ENCODE measurements around the gene PYGL. TPM values are rescaled to one million over a fixed set of nuclear protein-coding genes. Genes with fewer than 3 reads are reported as not detected.
"Not testable (repeated sequence)": the region's sequence is repeated elsewhere in the genome, so short reads cannot be mapped to it uniquely, and the experiment has no call there.

The PYGL gene
- total RNA-seq = 9.4 TPM

DNA sequence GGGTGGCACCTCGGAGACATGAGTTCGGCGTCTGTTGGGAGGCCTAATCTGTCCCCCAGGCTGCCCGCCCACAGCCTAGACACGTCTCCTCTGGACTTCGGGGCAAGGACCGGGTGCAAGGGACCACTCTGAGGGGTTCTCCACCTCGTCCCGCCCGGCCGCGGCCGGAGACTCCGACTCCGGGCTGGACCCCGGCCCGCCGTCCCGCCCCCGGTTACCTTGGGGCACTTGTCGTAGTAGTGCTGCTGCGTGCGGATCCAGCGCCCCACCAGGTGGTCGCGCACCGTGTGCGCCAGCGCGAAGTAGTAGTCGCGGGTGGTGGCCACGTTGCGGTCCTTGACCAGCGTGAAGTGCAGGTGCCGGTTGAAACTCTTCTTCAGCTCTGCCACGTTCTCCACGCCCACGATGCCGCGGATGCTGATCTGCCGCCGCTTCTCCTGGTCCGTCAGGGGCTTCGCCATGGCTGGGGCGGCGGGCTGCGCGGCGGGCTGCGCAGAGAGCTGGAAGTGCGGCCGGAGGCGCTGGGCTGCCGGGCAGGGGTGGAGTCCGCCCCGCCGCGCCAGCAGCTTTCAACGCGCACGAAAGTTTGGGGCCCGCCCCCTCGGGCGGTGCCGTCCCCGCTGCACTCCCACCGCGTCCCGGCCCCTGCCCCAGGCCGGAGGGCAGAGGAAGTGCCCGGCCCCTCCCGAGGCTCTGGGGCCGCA is at the start of gene PYGL:
PYGL (minus strand) TSS at position 541 of the 704 bp plus-strand sequence; CDS start at position 461, 80 bp downstream.
- DNase-seq = no peak

- DNase-seq = no peak
These were observed 41.6 kb upstream of the PYGL start for GRCh38 chr14:50985859-50986331.

DNA sequence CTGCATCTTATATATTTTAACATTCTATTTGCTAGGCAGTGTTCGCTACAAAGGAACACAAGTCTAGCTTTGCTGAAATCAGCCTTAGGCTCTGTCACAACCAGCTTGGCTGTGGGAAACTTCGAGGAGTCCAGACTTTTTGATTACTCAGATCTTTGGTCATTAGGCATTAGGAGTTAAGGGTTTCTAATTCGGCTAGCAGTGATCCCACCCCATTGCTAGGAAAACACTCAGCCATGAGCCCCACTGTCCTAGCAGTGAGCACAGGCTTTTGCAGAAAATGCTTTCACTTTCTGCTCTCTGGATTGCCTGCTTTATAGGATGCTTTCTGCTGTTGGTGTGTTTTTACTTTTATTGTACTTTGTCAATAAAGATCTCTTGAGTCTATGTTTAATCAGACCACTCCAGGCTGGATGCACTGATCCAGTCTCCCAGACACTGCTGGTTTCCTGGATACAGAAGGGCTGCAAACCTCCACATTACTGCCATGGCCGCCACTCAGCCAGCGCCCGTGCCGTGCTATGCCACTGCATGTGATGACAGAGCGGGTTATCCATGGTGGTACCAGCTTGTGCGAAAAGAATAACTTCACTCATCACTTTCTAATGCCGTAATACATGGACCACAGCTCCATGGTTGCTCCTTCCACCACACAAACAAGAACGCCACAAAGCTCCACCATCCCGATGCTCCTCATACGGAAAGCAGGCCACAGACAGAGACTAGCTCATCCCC is 41.0 kb upstream of the PYGL start:
- no peak for DNase-seq

DNA sequence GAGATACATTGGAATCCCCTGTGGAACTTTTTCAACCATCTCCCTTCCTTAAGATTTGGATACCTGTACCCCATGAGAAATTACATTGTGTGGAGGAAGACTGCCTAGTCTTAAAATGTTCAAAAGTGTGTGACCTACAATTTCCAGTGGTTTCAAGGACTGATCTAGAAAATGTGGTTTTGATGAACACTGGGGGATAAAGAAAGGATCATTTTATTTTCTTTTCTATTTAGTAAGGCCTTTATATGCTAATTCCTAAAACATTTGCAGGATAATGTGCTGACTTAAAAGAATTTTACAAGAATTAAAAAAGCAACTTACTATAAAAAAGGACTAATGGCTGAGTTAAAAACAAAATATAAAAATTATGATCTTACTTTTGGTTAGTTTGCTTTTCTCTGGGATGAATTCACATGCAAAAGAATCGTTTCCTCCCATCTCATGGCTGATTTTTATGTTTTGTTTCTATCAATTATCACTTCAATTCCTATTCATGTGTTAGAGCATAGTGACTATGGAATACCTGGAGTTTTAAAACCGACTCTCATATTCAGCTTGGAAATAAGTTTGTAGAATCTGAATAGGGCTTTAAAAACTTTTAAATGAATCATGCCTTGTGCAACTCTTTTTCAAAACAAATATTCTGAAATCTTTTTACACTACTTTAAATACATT is 39.9 kb upstream of the PYGL start:
- no peak for DNase-seq

DNA sequence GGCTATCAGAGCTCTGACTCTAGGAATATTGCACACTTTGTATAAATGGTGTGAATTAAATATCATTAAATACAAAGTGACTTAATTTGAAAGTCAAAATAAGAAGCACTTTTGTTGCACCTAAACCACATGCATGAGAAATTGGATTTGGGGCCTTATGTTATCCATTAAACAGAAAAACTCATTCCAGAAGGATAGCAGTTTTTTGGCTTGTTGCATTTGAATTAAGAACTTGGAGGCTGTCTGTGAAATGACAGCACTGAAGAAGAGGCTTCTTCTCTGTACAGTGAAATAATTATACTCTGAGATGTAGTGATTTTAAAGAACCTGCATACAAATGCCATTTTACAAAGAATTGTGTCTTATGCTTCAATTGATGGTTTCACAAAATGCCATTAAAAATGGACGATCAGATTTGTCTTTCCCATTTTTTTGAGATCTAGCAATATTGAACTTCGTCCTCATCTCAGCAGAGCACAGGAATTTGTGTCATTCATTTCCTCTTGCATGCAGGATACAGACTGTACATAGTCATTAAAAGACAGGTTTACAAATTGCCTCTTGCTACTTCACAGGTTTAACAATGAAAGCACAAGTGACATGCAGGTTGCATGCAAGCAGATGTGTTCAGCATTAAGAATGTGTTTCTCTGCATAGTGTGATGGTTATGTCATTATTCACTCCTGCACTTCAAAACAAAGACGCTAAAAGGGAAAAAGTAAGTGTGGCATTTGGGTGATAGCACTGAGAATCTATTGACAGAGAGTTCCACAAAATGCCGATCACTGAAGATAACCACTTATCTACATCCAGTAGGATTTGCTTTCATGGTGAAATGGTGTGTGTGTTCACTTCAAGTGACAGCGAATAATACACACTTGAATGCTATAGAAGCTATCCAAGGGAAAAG is 35.9 kb upstream of the PYGL start:
- DNase-seq = no peak

- no peak for DNase-seq
These were observed 34.6 kb upstream of the PYGL start for GRCh38 chr14:50978888-50979287.

GRCh38 chr14:50978529-50978871 is 34.2 kb upstream of the PYGL start:
- no peak for DNase-seq

DNA sequence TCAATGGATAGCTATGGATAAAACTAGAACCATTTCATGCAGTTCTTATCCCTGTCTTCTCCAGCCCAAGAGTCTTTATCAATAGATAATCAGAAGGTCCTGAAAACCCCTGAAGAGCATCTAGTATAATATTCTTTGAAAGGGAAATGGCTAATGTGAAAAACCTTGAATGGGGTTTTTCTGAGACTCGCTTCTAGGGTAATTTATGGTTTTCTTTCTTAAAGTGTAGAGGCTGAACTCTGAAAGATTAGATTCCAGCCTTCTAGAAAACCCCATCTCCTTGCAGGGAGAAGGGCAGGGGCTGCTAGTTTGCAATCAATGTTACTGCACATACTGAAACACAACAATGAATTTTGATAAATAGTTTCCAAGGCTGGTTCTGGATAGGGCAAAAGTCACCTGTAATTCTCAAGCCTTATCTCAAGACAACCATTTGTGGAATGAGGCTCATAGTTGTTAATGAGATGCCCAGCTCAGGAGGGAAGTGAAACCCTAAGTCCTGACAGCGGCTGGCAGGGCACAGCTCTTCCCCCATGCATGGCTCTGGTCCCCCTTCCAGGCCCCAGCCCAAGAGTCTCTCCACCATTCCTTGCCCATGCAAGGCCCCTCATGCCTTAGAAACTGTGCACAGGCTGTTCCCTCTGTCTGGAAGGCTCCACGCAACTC is 33.7 kb upstream of the PYGL start:
- no peak for DNase-seq

- peak; percentile 31 for DNase-seq
These were observed 29.8 kb upstream of the PYGL start for GRCh38 chr14:50974118-50974517.

DNA sequence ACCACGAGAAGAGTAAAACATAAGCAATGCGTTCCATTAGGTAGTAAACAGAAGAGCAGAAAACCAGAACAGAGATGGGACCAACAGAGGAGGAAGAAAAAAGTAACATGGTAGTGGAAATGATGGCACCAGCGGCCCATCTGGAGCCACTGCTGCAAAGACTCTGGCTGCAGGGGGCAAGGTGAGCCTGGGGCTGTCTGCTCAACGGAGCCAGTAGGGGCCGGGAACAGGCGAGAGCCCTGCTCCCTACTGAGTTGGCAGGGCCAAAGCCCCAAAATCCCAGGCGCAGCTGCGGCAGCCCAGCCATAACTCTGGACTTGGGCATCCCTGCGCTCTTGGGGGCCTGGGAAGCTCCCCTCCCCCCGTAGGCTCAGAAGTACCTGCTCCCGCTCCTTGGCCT is 28.5 kb upstream of the PYGL start:
- no peak for DNase-seq

GRCh38 chr14:50970886-50971781 is 26.9 kb upstream of the PYGL start:
- no peak for DNase-seq

GRCh38 chr14:50967790-50968189 is 23.5 kb upstream of the PYGL start:
- no peak for DNase-seq

DNA sequence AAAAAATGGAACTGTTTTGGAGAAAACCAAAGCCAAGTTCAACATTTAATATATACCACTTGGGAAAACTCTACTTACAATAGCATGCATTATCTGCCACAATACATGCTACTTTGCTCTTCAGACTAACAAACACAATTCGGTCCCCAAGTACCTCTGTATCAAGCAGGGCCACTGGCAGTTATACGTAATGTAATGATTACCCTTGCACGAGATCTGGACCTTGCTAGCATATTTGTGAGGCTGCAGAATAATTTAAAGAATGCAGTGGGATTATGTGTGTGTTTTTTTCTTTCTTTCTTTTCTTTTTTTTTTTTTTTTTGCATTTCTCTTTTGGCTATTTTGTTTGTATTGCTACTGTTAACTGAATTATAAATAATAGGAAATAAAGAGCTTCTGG is 22.8 kb upstream of the PYGL start:
- no peak for DNase-seq

GRCh38 chr14:50964683-50965390 is 20.6 kb upstream of the PYGL start:
- no peak for DNase-seq

- DNase-seq = no peak
These were observed 19.6 kb upstream of the PYGL start for GRCh38 chr14:50963919-50964318.

GRCh38 chr14:50961605-50962221 is 17.4 kb upstream of the PYGL start:
- no peak for DNase-seq

DNA sequence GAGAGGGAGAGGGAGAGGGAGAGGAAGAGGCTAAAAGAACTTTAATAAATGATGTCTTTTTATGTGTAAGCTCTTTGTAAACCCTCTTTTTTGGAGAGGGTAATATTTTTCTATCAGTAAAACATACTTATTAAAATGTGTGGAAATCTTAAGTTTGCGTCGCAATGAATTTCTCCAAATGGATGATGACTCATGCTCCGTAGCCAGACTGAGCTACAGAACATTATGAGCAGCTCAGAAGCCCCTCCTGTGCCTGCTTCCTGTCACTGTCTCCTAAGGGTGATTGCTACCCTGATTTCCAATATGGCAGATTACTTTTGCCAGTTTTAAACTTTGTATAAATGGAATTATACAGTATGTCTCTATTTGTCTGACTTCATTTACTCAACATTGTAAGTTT is 13.0 kb upstream of the PYGL start:
- DNase-seq = no peak

GRCh38 chr14:50956421-50956820 is 12.1 kb upstream of the PYGL start:
- DNase-seq = not testable (repeated sequence)

GRCh38 chr14:50955373-50956043 is 11.2 kb upstream of the PYGL start:
- DNase-seq = no peak

Measured in occipital lobe (tissue), 2 donors.